SJCRH30 (cell line): ENCODE measurements around the gene LOXHD1. TPM values are rescaled to one million over a fixed set of nuclear protein-coding genes. Genes with fewer than 3 reads are reported as not detected.

Source experiments
- DNase-seq, 2 experiments: peaks; one replicate each; pipeline ENCODE4 v3.0.0-alpha.2; 2015 to 2020
- H3K27ac ChIP-seq: fragments of 250-450 bp; sonication (Bioruptor Pico); 2 replicates; pipeline ENCODE4 v1.5.1; 2020; ENCODE audit warnings: mild to moderate bottlenecking, moderate library complexity
- H3K27me3 ChIP-seq: fragments of 250-450 bp; sonication (Bioruptor Pico); 2 replicates; pipeline ENCODE4 v1.5.1; 2020; ENCODE audit warnings: mild to moderate bottlenecking, moderate library complexity
- H3K36me3 ChIP-seq: fragments of 250-450 bp; sonication (Bioruptor Pico); 2 replicates; pipeline ENCODE4 v1.5.1; 2020; ENCODE audit warnings: mild to moderate bottlenecking, moderate library complexity
- H3K4me1 ChIP-seq: fragments of 250-450 bp; sonication (Bioruptor Pico); 2 replicates; pipeline ENCODE4 v1.5.1; 2020; ENCODE audit warnings: mild to moderate bottlenecking, moderate library complexity
- H3K4me3 ChIP-seq: fragments of 250-450 bp; sonication (Bioruptor Pico); 2 replicates; pipeline ENCODE4 v1.5.1; 2020; ENCODE audit warnings: mild to moderate bottlenecking, moderate library complexity
- H3K9me3 ChIP-seq: fragments of 250-450 bp; sonication (Bioruptor Pico); replicated peaks from 2 replicates; pipeline ENCODE4 v1.5.1; 2020; ENCODE audit warnings: mild to moderate bottlenecking, moderate library complexity
- total RNA-seq: library from RNA; depleted of rRNA; stranded (reverse); fragments of >200 nt; shearing (Covaris generic); gene quantifications from 2 replicates; pipeline ENCODE4 v1.2.3, GENCODE V29; 2014

LOXHD1 gene
- total RNA-seq, 1 experiment from 2014 or later = not detected

DNA sequence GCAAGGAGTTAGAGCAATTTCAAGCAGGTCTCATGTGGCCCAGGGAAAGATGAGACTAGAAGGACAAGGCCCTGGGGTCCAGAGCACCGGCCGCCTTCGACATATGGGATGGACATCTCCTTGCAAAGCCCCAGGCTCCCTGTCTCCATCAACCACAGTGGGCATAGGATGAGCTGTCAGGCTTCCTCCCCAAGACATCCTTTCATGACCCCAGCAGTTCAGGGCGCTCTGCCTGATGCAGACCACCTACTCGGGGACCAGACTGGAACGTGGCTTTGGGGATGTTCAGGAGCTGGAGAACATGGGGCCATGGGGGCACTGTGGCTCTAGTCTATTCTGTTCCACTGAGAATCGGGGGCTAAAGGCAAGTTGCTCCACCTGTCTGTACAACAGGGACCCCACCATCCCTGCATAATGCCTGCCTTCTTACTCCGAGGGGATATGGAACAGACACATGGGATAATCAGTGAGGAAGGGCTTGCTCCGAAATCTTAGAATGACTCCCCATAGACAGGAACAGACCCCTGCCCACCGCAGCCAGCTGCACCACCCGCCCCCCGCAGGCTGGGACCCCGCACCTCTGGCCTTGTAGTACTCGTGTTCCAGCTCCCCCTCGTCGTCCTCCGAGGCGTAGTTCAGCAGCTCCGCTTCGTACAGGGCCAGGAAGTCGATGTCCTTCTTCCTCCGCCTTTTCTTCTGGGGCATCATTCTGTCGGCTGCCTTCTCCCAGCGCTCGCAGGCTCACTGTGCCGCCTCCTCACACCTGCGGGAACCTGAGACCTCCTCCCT is 500 bp downstream of the LOXHD1 start:
- H3K4me3 ChIP-seq = no peak overlapping the region
- no peak for DNase-seq
- no peaks in the 10 kb centered on the region for H3K27me3 ChIP-seq
- H3K27ac ChIP-seq = no peak overlapping the region
- H3K9me3 ChIP-seq = no peaks in the 10 kb centered on the region
- no peaks in the 10 kb centered on the region for H3K36me3 ChIP-seq
- no peaks in the 10 kb centered on the region for H3K4me1 ChIP-seq

DNA sequence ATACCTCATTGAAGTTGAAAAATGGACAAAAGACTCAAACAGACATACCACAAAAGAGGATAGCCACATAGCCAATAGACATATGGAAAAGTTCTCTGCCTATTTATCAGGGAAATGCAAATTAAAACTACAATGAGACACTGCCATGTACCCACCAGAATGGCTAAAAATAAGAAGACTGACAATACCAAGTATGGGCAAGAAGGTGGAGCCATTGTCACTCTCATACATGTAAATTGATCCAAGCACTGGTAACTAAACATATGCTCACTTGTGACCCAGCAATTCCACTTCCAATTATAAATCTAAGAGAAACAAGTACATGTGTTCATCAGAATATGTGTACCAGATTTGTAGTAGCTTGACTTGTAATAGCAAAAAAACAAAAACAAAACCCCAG is 4.6 kb downstream of the LOXHD1 start:
- H3K4me1 ChIP-seq = no peaks in the 10 kb centered on the region
- no peak overlapping the region for H3K27ac ChIP-seq
- no peak overlapping the region for H3K4me3 ChIP-seq
- no peaks in the 10 kb centered on the region for H3K27me3 ChIP-seq
- no peak for DNase-seq
- H3K9me3 ChIP-seq = no peaks in the 10 kb centered on the region
- H3K36me3 ChIP-seq = no peaks in the 10 kb centered on the region

DNA sequence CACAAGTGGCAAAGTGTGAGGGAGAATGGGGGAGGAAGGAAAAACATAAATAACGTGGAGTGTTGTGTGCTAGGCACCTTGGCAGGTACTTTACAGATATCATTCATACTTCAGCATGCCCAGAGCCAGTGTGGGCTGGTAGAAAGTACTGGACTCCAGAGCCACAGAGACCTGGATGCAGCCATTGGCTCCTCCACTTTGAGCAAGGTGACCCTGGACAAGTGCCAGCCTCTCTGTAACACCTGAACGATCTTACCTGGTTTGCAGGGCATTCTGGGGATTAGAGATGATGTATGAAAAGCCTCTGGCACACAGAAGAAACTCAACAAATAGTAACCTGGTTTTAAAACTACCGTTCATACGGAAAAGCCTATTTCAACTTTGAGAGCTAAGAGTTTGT is 6.3 kb downstream of the LOXHD1 start:
- no peak for DNase-seq
- H3K27me3 ChIP-seq = no peaks in the 10 kb centered on the region
- no peaks in the 10 kb centered on the region for H3K4me1 ChIP-seq
- H3K9me3 ChIP-seq = no peaks in the 10 kb centered on the region
- no peaks in the 10 kb centered on the region for H3K36me3 ChIP-seq
- no peak overlapping the region for H3K27ac ChIP-seq
- H3K4me3 ChIP-seq = no peak overlapping the region

DNA sequence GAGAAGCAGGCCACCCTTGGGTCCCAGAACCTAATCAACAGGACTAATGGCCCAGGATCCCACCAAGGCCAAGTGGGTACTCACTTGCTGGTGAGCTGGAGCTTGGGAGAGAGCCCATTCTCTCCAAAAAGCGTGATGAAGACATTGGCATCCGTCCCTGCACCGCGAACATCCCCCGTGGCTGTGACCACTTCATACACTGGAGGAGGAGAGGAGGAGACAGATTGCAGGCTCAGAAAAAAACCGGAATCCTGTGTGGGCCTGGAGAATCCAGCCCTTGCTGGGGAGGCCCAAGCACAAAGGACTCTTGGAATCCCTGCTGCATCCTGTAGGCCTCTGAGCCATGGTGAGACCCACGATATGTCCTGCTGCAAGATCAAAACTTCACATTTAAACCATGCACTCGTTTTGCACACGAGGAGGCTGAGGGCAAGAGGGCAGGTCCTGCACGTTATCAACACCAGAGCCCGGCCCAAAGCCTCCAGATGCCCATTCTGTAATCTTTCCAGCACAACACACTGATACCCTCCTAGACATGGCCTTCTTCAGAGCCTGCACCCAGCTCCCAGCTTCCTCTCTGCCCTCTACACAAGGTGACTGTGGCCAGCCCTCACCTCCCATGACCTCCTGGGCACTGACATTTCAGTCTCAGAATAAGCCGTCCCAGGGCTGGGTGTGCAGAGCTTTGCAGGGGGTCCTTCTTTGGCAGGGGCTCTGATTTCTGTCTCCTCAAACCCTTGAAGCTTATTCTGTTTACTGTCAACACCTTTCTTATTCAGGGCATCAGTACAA is 7.8 kb downstream of the LOXHD1 start:
- H3K9me3 ChIP-seq = no peaks in the 10 kb centered on the region

DNA sequence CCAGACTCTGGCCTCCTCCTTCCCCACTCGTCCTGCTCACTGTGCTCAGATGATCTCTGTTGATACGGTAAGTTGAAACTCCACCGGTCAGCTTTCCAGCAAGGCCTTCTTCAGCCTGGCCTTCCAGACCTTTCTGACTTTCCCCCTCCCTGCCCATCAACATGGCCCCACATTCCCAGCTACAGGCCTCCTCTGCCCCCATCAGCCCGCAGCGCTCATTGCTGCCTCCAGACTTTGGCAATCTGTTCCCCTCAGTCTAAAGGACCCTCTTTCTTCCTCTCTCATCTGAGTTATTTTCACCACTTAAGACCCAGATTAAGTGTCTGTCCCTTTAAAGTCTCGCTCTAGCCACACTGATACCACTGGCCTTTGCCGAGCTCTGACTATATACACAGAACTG is 10.6 kb downstream of the LOXHD1 start:
- H3K27ac ChIP-seq = no peak overlapping the region
- no peak for DNase-seq
- H3K27me3 ChIP-seq = no peaks in the 10 kb centered on the region

More for the DNA sequence above, 7.8 kb downstream of the LOXHD1 start:
- H3K4me3 ChIP-seq = no peak overlapping the region
- no peak for DNase-seq
- no peaks in the 10 kb centered on the region for H3K36me3 ChIP-seq
- H3K27me3 ChIP-seq = no peaks in the 10 kb centered on the region
- no peaks in the 10 kb centered on the region for H3K4me1 ChIP-seq
- H3K27ac ChIP-seq = no peak overlapping the region

DNA sequence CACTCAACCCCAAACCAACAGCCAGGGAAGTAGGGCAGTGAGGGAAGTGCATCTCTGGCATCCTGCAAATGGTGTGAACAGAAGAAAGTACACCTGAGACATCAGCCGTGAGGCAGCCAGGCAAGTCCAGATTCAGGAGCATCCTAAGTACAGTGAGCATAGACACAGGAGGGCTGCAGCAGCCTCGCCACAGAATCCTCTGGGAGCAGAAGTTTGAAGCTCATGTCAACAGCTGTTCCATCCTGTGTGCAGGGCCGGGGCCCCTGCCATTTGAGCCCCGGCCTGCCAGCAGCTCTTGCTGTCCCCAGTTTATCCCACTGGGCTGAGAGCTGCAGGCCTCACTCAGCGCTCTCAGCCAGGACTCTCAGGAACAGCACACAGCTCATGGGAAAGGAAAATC is 14.5 kb downstream of the LOXHD1 start:
- no peaks in the 10 kb centered on the region for H3K36me3 ChIP-seq
- no peaks in the 10 kb centered on the region for H3K4me1 ChIP-seq
- H3K4me3 ChIP-seq = no peak overlapping the region
- H3K27ac ChIP-seq = no peak overlapping the region
- DNase-seq = peak; percentile 10 to 47
- no peaks in the 10 kb centered on the region for H3K9me3 ChIP-seq
- no peaks in the 10 kb centered on the region for H3K27me3 ChIP-seq

More for the DNA sequence above, 10.6 kb downstream of the LOXHD1 start:
- Histone ChIP-seq H3K4me3 (no peak overlapping the region), H3K36me3 (no peaks in the 10 kb centered on the region), H3K4me1 (no peaks in the 10 kb centered on the region), H3K9me3 (no peaks in the 10 kb centered on the region)

DNA sequence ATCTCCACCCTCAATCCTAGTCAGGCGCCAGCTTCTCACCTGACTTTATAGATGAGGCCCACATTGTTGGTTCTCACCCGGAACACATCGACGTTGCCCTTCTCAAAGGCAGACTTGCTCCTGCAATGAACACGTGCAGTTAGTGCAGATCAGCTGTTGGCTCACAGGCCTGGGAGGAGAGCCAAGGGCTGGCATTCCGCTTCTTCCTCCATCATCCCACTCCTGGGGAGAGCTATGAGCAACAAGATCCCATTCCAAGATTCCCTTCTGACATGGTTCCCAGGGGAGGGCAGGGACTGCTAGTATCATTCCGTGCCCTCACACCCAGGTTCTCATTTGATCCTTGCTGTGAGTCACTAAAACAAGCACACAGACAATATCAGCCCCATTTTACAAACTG is 15.1 kb downstream of the LOXHD1 start:
- Histone ChIP-seq H3K4me1 (no peaks in the 10 kb centered on the region), H3K27ac (no peak overlapping the region), H3K4me3 (no peak overlapping the region), H3K36me3 (no peaks in the 10 kb centered on the region), H3K27me3 (no peaks in the 10 kb centered on the region), H3K9me3 (no peaks in the 10 kb centered on the region)
- DNase-seq = no peak

DNA sequence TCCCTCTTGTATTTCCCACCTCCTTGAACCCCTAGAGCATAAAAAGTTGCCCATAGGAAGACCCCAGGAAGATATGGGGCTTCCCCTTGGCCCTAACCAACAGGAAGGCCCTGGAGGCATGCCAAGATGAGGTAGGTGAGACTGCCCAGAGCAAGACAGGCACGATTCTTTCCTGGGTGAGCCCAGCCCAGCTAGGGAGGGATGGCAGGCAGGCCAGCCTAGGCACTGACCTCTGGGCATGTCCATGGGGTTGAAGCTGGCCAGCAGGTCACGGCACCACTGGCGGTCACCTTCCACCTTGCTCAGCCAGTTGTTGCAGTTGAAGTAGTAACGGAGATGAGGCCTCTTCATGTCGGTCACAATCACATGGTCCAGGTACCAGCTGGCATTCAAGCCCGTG is 17.6 kb downstream of the LOXHD1 start:
- Histone ChIP-seq H3K27ac (no peak overlapping the region), H3K4me1 (no peaks in the 10 kb centered on the region), H3K9me3 (no peaks in the 10 kb centered on the region), H3K36me3 (no peaks in the 10 kb centered on the region), H3K4me3 (no peak overlapping the region), H3K27me3 (no peaks in the 10 kb centered on the region)
- no peak for DNase-seq

DNA sequence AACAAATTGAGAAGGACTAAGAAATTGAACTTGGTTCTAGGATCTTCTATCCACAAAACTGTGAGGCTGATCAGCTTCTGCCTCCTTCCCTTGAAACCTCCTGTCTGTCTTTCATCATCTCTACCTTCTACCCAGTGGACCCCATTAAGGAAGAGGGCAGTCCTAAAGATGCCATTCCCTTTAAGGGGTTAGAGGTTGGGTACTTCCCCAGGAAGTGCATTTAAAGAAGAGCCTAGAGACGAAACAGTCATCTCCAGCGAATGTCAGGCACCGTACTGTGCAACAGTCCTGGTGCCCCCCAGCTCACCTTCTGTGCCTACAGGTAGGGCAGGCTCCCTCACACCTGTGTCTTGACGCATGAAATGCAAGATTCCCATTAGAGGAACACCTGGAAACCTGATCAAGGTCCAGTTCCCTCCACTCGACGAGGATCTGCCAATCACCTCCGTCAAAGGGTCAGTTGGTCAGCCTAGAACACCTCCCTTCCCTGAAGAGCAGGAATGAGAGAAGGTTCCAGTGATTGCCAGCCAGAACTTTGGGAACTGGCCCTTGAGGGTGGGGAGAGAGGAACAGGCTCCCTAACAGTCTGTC is 20.9 kb downstream of the LOXHD1 start:
- no peak overlapping the region for H3K27ac ChIP-seq
- H3K4me3 ChIP-seq = no peak overlapping the region
- no peaks in the 10 kb centered on the region for H3K9me3 ChIP-seq
- DNase-seq = no peak
- no peaks in the 10 kb centered on the region for H3K27me3 ChIP-seq
- no peaks in the 10 kb centered on the region for H3K4me1 ChIP-seq
- H3K36me3 ChIP-seq = no peaks in the 10 kb centered on the region

DNA sequence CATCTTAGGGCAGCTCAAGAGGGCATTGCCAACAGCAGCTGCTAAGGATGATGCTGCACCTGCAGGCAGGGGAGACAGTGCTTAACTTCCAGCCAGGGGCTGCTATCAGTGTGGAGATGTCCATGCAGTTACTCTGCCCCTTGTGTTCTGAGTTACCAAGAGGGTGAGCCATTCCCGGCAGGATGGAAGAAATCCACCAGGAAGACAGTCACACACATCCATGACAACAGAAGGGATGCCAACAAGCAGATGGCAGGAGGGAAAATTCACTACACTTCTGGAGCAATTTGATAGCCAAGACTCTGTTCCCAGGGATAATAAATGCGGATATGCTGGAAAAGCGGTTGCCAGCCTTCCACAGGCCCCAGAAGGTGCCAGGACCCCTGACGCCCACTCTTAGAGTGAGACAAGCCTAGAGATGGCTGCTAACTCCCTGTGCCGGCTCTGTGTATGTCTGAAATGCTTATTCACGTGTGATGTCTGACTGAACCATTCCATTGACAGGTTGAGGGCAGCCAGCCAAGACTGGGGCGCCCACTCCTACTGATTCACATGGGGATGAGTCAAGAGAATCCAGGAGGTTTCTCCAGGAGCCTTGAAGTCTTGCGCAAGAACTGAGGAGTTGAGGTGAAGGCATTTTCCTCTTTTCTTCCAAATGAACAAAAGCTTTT is 24.5 kb downstream of the LOXHD1 start:
- no peaks in the 10 kb centered on the region for H3K27me3 ChIP-seq
- no peaks in the 10 kb centered on the region for H3K4me1 ChIP-seq
- DNase-seq = no peak
- no peaks in the 10 kb centered on the region for H3K36me3 ChIP-seq
- H3K27ac ChIP-seq = no peak overlapping the region
- H3K9me3 ChIP-seq = no peaks in the 10 kb centered on the region
- H3K4me3 ChIP-seq = no peak overlapping the region

DNA sequence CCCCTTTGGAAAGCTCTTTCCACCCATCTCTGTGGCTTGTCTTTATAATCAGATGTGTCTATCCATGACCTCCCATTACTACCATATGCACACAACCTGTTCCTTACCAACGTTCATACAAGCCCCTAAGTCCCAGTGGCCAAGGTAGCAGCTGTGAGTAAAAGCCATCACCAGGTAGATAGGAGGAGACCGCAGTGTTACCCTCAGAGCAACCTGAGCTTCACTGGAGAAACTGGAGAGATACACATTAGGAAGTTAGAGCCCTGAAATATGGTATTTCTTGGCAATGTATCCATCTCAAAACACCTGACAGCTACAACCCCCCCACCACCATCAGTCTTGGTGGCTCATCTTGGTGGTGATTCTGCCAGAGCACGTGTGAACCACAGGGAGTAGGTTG is 26.0 kb downstream of the LOXHD1 start:
- DNase-seq = no peak
- Histone ChIP-seq H3K27me3 (no peaks in the 10 kb centered on the region), H3K4me1 (no peaks in the 10 kb centered on the region), H3K9me3 (no peaks in the 10 kb centered on the region), H3K36me3 (no peaks in the 10 kb centered on the region), H3K4me3 (no peak overlapping the region), H3K27ac (no peak overlapping the region)

DNA sequence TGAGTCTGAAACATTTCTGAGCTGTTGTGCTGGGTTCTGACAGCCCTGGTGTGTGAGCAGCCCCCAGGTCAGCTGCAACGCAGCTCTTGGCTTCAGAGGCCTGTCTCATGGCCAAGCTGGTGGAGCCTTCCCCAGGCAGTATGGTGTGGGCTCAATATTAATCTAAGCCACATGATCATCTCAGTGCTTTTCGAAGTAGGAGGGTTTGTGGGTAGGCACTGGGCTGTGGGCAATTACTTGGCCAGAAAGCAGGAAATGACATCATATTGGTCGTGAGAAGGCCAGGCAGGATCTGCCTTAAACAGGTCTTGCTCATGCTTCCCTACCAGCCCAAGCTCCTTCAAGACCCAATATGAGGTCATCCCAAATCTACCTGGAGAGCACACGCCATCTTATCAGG is 26.9 kb downstream of the LOXHD1 start:
- no peak overlapping the region for H3K27ac ChIP-seq
- no peak overlapping the region for H3K4me3 ChIP-seq
- H3K36me3 ChIP-seq = no peaks in the 10 kb centered on the region
- H3K27me3 ChIP-seq = no peaks in the 10 kb centered on the region
- no peaks in the 10 kb centered on the region for H3K4me1 ChIP-seq
- DNase-seq = no peak
- H3K9me3 ChIP-seq = no peaks in the 10 kb centered on the region

DNA sequence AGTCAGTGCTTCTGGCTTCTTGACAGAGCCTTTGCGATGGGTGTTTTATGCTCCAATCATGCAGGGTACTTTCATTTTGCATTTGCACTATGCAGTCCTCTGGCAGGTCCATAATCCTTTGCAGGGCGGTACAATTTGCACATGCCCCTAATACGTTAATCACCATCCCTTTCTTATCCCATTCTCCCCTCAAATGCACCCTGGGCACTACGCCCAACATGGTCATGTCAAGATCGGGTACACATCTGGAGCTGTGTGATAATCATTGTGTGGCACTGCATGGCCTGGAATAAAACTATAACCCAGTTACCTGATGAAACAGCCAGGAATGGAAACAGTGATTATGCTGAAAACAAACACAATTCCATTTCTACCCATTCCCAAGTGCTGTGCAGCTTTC is 27.7 kb downstream of the LOXHD1 start:
- no peak for DNase-seq
- Histone ChIP-seq H3K4me3 (no peak overlapping the region), H3K27me3 (no peaks in the 10 kb centered on the region), H3K4me1 (no peaks in the 10 kb centered on the region), H3K27ac (no peak overlapping the region), H3K9me3 (no peaks in the 10 kb centered on the region), H3K36me3 (no peaks in the 10 kb centered on the region)

DNA sequence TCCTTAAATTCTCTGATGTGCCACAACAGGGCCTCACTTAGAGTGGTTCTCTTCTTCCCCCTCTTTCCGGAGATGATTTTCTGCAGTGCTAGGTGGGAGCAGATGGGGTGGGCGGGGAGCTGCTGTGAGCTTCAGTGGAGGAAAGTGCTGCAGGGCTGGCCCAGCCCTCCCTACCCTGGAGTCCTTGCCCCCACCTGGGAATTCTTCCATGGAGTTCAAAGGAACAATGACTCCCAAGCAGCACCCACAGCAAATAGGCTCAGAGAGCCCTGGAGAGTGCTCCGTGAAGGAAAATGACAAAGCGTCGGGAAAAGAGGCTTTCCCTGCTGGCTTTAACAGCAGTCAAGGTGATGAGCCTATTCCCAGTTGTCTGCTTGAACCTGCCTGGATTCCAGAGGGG is 28.8 kb downstream of the LOXHD1 start:
- H3K9me3 ChIP-seq = no peaks in the 10 kb centered on the region
- H3K4me1 ChIP-seq = no peaks in the 10 kb centered on the region
- H3K4me3 ChIP-seq = no peak overlapping the region
- DNase-seq = no peak
- H3K27me3 ChIP-seq = no peaks in the 10 kb centered on the region
- no peaks in the 10 kb centered on the region for H3K36me3 ChIP-seq
- H3K27ac ChIP-seq = no peak overlapping the region

DNA sequence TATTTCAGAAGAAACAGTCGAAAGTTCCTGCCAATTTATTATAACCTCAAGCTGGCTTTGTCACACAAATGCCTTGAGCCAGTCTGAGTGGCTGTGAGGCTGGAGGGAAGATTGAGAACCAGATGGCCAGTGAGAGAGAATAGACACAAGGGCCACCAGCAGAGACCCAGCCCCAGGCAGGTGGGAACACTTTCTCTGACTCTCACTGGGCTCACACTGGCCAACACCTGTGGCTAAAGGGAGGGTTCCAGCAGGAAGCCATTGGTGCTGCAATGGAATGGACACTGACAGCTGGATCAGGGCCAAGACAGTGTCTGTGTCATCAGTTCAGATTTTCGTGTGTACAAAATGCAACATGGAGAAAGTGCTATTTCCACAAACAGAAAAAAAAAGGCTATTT is 29.9 kb downstream of the LOXHD1 start:
- no peaks in the 10 kb centered on the region for H3K4me1 ChIP-seq
- no peaks in the 10 kb centered on the region for H3K36me3 ChIP-seq
- no peak for DNase-seq
- H3K27me3 ChIP-seq = no peaks in the 10 kb centered on the region
- H3K27ac ChIP-seq = no peak overlapping the region
- H3K4me3 ChIP-seq = no peak overlapping the region
- no peaks in the 10 kb centered on the region for H3K9me3 ChIP-seq
